Mesenteric fat pad (tissue), 1 donor: ENCODE measurements around the gene ALG2. TPM values are rescaled to one million over a fixed set of nuclear protein-coding genes. Genes with fewer than 3 reads are reported as not detected.

Experiments
- DNase-seq: peaks from one replicate; pipeline ENCODE4 v3.0.0-alpha.2; 2020; ENCODE audit warnings: low spot score
- long read RNA-seq: library from polyadenylated mRNA; unstranded; transcript quantifications from one replicate; pipeline ENCODE4 v2.0.0, GENCODE V29; 2020
- total RNA-seq: library from RNA; stranded (reverse); fragmentation: NEBNext Ultra II Directional; extraction: Animal tissue kit (Norgen Biotek cat#: 25700); gene quantifications from one replicate; pipeline ENCODE4 v1.2.1, GENCODE V29; 2021
- donor health status: DM: yes; HTN: yes; CAD: no.

ALG2 gene
- 37.1 TPM for total RNA-seq
- long read RNA-seq, transcript ALG2-201 (3 exons, 2,966 nt): minor isoform, 20 of 212 reads
- long read RNA-seq, transcript ALG2-203 (2 exons, 1,880 nt): major isoform, 191 of 212 reads
- long read RNA-seq, partial matches to known transcripts: 1 of 212 reads
- long read RNA-seq, other reads (novel, unspliced or antisense): 0 of 212 reads

- DNase-seq: peak; percentile 96
Observed at GRCh38 chr9:99221621-99222415, at the start of gene ALG2, which contains the start of gene SEC61B. ALG2 (minus strand) TSS chr9:99221942; CDS start chr9:99221894, 48 bp downstream. SEC61B (plus strand) TSS chr9:99222282; CDS start chr9:99222364, 82 bp downstream.

GRCh38 chr9:99270491-99270890, 48.7 kb upstream of the ALG2 start:
- no peak for DNase-seq

GRCh38 chr9:99269416-99269815, 47.7 kb upstream of the ALG2 start:
- DNase-seq: no peak

- no peak for DNase-seq
Observed at GRCh38 chr9:99266255-99267023, 44.7 kb upstream of the ALG2 start.

- no peak for DNase-seq
Observed at GRCh38 chr9:99265691-99266090, 43.9 kb upstream of the ALG2 start.

- no peak for DNase-seq
Observed at GRCh38 chr9:99264070-99264680, 42.4 kb upstream of the ALG2 start.

GRCh38 chr9:99262949-99263418, 41.2 kb upstream of the ALG2 start:
- no peak for DNase-seq

GRCh38 chr9:99261923-99262322, 40.2 kb upstream of the ALG2 start:
- DNase-seq: no peak

- DNase-seq: peak; percentile 92
Observed at GRCh38 chr9:99259231-99259918, 37.6 kb upstream of the ALG2 start.

GRCh38 chr9:99257723-99258389, 36.1 kb upstream of the ALG2 start:
- DNase-seq: no peak

GRCh38 chr9:99255651-99256050, 33.9 kb upstream of the ALG2 start:
- DNase-seq: no peak

- no peak for DNase-seq
Observed at GRCh38 chr9:99253772-99254431, 32.2 kb upstream of the ALG2 start.

GRCh38 chr9:99253134-99253533, 31.4 kb upstream of the ALG2 start:
- DNase-seq: no peak

GRCh38 chr9:99251157-99251556, 29.4 kb upstream of the ALG2 start:
- DNase-seq: no peak

- no peak for DNase-seq
Observed at GRCh38 chr9:99249619-99250018, 27.9 kb upstream of the ALG2 start.

GRCh38 chr9:99244344-99245260, 22.9 kb upstream of the ALG2 start:
- no peak for DNase-seq

GRCh38 chr9:99241106-99241505, 19.4 kb upstream of the ALG2 start:
- DNase-seq: no peak

GRCh38 chr9:99239341-99240060, 17.8 kb upstream of the ALG2 start:
- DNase-seq: no peak
